ENCODE results near the gene OR4K2. TPM values are rescaled to one million over a fixed set of nuclear protein-coding genes. Genes with fewer than 3 reads are reported as not detected.
"Not testable (repeated sequence)": the region's sequence is repeated elsewhere in the genome, so short reads cannot be mapped to it uniquely, and the experiment has no call there.

The OR4K2 gene
- not detected for total RNA-seq

DNA sequence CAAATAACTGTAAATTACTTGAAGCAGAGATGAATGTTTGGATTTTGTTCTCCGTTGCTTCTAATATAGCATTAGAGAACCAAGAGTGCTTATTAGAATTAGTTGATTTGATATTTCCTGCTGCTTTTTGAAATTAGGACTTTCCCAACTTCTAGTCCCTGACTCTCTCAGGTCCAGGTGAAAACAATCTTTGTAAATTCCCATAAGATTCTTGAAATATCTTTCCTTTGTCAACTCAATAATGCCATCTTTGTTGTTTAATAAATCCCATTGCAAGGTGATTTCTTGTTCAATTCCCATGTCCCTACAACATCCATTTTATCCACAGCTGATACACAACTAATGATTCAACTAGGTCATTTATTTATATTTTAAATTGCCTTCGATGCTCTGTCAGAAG is at the start of gene OR4K2:
Gene OR4K2 (plus strand): TSS at position 301 of the 400 bp plus-strand sequence. CDS start 1,126 bp downstream, outside the sequence.
- Mint-ChIP-seq H3K9me3 (no peaks in the 10 kb centered on the region), H3K36me3 (ENCODE audit: low read depth) (no peaks in the 10 kb centered on the region)

DNA sequence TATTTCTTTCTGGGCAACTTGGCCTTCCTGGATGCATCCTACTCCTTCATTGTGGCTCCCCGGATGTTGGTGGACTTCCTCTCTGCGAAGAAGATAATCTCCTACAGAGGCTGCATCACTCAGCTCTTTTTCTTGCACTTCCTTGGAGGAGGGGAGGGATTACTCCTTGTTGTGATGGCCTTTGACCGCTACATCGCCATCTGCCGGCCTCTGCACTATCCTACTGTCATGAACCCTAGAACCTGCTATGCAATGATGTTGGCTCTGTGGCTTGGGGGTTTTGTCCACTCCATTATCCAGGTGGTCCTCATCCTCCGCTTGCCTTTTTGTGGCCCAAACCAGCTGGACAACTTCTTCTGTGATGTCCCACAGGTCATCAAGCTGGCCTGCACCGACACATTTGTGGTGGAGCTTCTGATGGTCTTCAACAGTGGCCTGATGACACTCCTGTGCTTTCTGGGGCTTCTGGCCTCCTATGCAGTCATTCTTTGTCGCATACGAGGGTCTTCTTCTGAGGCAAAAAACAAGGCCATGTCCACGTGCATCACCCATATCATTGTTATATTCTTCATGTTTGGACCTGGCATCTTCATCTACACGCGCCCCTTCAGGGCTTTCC is 47.2 kb upstream of the OR4K2 start:
- H3K27ac Mint-ChIP-seq; H3K36me3 Mint-ChIP-seq (ENCODE audit: low read depth); H3K27me3 Mint-ChIP-seq; H3K9me3 Mint-ChIP-seq; ATAC-seq (replicated peaks); H3K4me3 Mint-ChIP-seq; H3K4me1 Mint-ChIP-seq: not testable (repeated sequence)

More for the DNA sequence above, at the start of gene OR4K2:
- no peak for ATAC-seq (replicated peaks)
- Mint-ChIP-seq H3K4me1 (no peaks in the 10 kb centered on the region), H3K27ac (no peak within 1 kb of the TSS), H3K27me3 (no peaks in the 10 kb centered on the region), H3K4me3 (no peak within 1 kb of the TSS)

- H3K27ac Mint-ChIP-seq: no peak overlapping the region
- no peaks in the 10 kb centered on the region for H3K27me3 Mint-ChIP-seq
- H3K4me1 Mint-ChIP-seq: no peaks in the 10 kb centered on the region
- H3K36me3 Mint-ChIP-seq (ENCODE audit: low read depth): no peaks in the 10 kb centered on the region
- H3K9me3 Mint-ChIP-seq: no peaks in the 10 kb centered on the region
- ATAC-seq (replicated peaks): no peak
- H3K4me3 Mint-ChIP-seq: no peak overlapping the region
Observed at GRCh38 chr14:19828314-19828713, 46.6 kb upstream of the OR4K2 start.

DNA sequence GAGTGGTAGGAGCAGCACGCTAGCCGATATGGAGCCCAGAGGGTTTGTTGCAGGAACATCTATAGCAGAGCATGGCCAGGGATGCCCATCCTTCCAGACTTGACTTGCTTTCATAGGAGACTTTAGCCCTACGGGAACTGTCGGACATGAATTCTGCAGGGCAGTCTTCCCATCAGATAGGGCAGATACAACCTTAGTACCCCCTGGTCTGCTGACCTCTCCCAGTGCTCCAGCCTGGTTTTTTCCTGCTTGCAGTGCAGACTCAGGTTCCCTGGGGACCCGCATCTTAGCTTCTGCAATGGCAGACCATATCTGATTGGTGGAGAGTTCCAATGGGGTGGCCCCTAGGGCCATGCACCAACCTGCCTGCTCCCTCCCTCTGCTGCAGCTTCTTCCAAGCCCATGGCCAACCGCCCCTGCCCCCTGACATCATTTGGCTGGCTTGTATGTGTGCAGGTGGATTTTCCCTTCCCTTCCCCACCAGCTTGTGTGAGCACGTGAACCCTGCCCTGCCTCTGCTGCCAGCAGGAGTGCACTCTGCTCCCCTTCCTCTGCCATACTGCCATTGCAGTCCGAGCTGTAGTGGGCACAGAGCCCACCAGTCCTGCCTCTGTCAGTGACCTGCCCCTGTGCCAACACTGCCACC is 40.6 kb upstream of the OR4K2 start:
- not testable (repeated sequence) for ATAC-seq (replicated peaks); H3K4me3 Mint-ChIP-seq; H3K27me3 Mint-ChIP-seq; H3K36me3 Mint-ChIP-seq (ENCODE audit: low read depth); H3K9me3 Mint-ChIP-seq; H3K4me1 Mint-ChIP-seq; H3K27ac Mint-ChIP-seq

DNA sequence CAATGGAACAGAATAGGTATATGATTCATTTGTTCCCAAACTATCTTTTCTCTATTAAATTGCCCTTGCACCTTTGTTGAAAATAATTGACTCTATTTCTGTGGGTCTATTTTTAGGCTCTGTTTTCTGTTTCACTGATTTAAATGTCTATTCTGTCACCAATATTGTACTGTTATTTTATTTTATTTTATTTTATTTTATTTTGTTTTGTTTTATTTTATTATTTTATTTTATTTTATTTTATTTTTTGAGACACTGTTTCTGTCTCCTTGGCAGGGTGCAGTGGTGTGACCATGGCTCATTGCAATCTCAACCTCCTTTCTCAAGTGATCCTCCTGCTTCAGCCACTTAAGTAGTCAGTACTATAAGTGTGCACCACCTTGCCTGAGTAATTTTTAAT is 36.5 kb upstream of the OR4K2 start:
- H3K4me3 Mint-ChIP-seq: no peak overlapping the region
- H3K4me1 Mint-ChIP-seq: no peaks in the 10 kb centered on the region
- no peak for ATAC-seq (replicated peaks)
- no peak overlapping the region for H3K27ac Mint-ChIP-seq
- H3K27me3 Mint-ChIP-seq: no peaks in the 10 kb centered on the region
- H3K9me3 Mint-ChIP-seq: no peaks in the 10 kb centered on the region
- H3K36me3 Mint-ChIP-seq (ENCODE audit: low read depth): no peaks in the 10 kb centered on the region

- peaks cover 3% of the 10 kb centered on the region for H3K27me3 Mint-ChIP-seq
- no peak overlapping the region for H3K4me3 Mint-ChIP-seq
- no peak overlapping the region for H3K27ac Mint-ChIP-seq
- no peak for ATAC-seq (replicated peaks)
- no peaks in the 10 kb centered on the region for H3K4me1 Mint-ChIP-seq
- H3K9me3 Mint-ChIP-seq: no peaks in the 10 kb centered on the region
- H3K36me3 Mint-ChIP-seq (ENCODE audit: low read depth): no peaks in the 10 kb centered on the region
Observed at GRCh38 chr14:19851365-19851764, 23.6 kb upstream of the OR4K2 start.

GRCh38 chr14:19866061-19866669 is 8.8 kb upstream of the OR4K2 start:
- not testable (repeated sequence) for ATAC-seq (replicated peaks); H3K36me3 Mint-ChIP-seq (ENCODE audit: low read depth); H3K4me3 Mint-ChIP-seq; H3K9me3 Mint-ChIP-seq; H3K4me1 Mint-ChIP-seq; H3K27ac Mint-ChIP-seq; H3K27me3 Mint-ChIP-seq

- Mint-ChIP-seq H3K4me3 (no peak overlapping the region), H3K9me3 (no peaks in the 10 kb centered on the region), H3K27me3 (no peaks in the 10 kb centered on the region), H3K27ac (no peak overlapping the region), H3K36me3 (ENCODE audit: low read depth) (no peaks in the 10 kb centered on the region), H3K4me1 (no peaks in the 10 kb centered on the region)
- ATAC-seq (replicated peaks): no peak
Observed at GRCh38 chr14:19873178-19873577, 1.8 kb upstream of the OR4K2 start.

- H3K27me3 Mint-ChIP-seq: no peaks in the 10 kb centered on the region
- H3K9me3 Mint-ChIP-seq: no peaks in the 10 kb centered on the region
- H3K27ac Mint-ChIP-seq: no peak overlapping the region
- ATAC-seq (replicated peaks): no peak
- H3K4me3 Mint-ChIP-seq: no peak overlapping the region
- H3K36me3 Mint-ChIP-seq (ENCODE audit: low read depth): no peaks in the 10 kb centered on the region
- H3K4me1 Mint-ChIP-seq: no peaks in the 10 kb centered on the region
Observed at GRCh38 chr14:19878029-19878642, 3.2 kb downstream of the OR4K2 start.

DNA sequence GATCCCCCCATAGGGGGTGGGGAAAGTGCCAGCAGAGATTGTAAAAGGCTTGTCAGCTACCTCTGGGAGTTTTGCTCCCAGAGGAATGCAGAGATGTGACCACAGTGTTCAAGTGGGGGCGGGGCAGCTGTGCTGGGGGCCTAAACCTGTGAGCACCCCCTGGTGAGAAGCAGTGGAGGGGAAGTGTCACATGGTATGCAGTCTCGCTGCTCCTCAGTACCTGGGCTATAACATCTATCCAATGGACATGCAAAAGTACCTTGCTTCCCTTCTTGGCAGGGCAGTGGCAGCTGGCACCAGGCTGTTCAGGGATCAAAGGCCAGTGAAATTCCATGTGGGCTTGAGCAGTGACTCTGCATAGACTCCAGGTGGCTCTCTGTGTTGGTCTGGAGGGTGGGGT is 20.3 kb downstream of the OR4K2 start:
- Mint-ChIP-seq H3K36me3 (ENCODE audit: low read depth) (no peaks in the 10 kb centered on the region), H3K27ac (no peak overlapping the region), H3K4me1 (no peaks in the 10 kb centered on the region), H3K9me3 (peaks cover 11% of the 10 kb centered on the region), H3K4me3 (no peak overlapping the region), H3K27me3 (peaks cover 2% of the 10 kb centered on the region)
- ATAC-seq (replicated peaks): no peak

DNA sequence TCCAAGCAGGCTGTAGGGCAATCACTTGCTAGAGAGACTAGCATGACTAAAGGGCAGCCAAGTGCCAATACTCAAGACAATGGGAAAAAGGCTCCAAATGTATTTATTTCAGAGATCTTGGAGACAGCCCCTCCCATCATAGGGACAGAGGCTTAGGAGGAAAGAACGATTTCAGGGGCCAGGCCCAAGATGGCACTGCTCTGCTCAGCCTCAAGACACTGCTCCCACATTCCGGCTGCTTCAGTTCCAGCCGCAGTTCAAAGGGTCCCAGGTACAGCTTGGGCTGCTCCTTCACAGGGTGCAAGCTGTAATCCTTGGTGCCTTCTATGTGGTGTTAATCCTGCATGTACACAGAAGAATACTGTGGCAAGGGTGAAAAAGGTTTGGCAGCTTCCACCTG is 26.1 kb downstream of the OR4K2 start:
- H3K36me3 Mint-ChIP-seq (ENCODE audit: low read depth): no peaks in the 10 kb centered on the region
- H3K9me3 Mint-ChIP-seq: peaks cover 11% of the 10 kb centered on the region
- no peak overlapping the region for H3K4me3 Mint-ChIP-seq
- H3K4me1 Mint-ChIP-seq: no peaks in the 10 kb centered on the region
- ATAC-seq (replicated peaks): no peak
- no peak overlapping the region for H3K27ac Mint-ChIP-seq
- H3K27me3 Mint-ChIP-seq: peaks cover 16% of the 10 kb centered on the region

DNA sequence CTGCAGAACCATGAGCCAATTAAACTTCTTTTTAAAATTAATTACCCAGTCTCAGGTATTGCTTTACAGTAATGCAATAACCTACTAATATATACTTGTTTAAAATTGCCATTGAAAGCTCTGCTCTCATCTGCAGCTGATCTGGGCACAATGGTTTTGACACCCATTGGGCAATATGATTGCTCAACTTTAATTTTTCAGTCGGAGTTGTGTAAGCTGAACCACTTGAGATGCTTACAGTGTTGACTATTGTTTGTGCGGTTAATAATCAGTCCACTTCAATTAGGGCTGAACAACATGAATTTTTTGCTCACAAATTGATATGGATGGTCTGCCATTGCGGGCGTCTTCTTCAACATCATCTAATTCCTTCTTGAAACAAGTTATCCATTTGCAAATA is 27.5 kb downstream of the OR4K2 start:
- Mint-ChIP-seq H3K4me3 (no peak overlapping the region), H3K4me1 (no peaks in the 10 kb centered on the region)

DNA sequence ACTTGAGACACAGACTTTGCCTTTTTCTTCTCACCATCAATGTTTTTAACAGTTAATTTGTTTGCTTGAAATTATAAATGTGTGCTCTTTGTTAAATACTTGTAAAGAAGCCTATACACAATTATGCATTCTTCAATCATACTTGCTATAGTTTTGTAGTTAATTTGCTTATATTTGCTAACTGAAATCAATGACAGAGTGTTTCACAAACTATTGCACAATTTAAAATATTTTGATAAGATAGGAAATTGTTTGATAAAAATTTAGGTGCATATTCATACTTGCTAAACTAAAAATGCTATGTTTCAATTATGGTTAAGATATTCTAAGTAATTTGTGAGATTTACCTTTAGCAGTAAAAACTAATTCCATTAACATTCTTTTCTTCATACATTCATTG is 31.7 kb downstream of the OR4K2 start:
- Mint-ChIP-seq H3K9me3 (peaks cover 2% of the 10 kb centered on the region), H3K4me1 (no peaks in the 10 kb centered on the region), H3K36me3 (ENCODE audit: low read depth) (no peaks in the 10 kb centered on the region), H3K4me3 (no peak overlapping the region), H3K27me3 (peaks cover 12% of the 10 kb centered on the region), H3K27ac (no peak overlapping the region)
- no peak for ATAC-seq (replicated peaks)

More for the DNA sequence above, 27.5 kb downstream of the OR4K2 start:
- Mint-ChIP-seq H3K9me3 (peaks cover 3% of the 10 kb centered on the region), H3K36me3 (ENCODE audit: low read depth) (no peaks in the 10 kb centered on the region), H3K27me3 (peaks cover 16% of the 10 kb centered on the region), H3K27ac (no peak overlapping the region)
- ATAC-seq (replicated peaks): no peak

- Mint-ChIP-seq H3K9me3 (peaks cover 5% of the 10 kb centered on the region), H3K36me3 (ENCODE audit: low read depth) (no peaks in the 10 kb centered on the region)
Observed at GRCh38 chr14:19911114-19911513, 36.2 kb downstream of the OR4K2 start.

GRCh38 chr14:19917243-19917642 is 42.3 kb downstream of the OR4K2 start:
- Mint-ChIP-seq H3K27ac (no peak overlapping the region), H3K4me3 (no peak overlapping the region), H3K36me3 (ENCODE audit: low read depth) (no peaks in the 10 kb centered on the region), H3K27me3 (no peaks in the 10 kb centered on the region), H3K9me3 (no peaks in the 10 kb centered on the region), H3K4me1 (no peaks in the 10 kb centered on the region)
- no peak for ATAC-seq (replicated peaks)

More at GRCh38 chr14:19911114-19911513, 36.2 kb downstream of the OR4K2 start:
- Mint-ChIP-seq H3K4me3 (no peak overlapping the region), H3K27ac (no peak overlapping the region), H3K4me1 (no peaks in the 10 kb centered on the region), H3K27me3 (peaks cover 4% of the 10 kb centered on the region)
- no peak for ATAC-seq (replicated peaks)
